ENCODE data around the gene TUBB4B.

GRCh38 chr9:137225699-137226331 is 15.3 kb upstream of the TUBB4B start:
- TF ChIP-seq CTCF (IDR thresholded peaks at IDR 0.05): no peak
- TF ChIP-seq POLR2A (IDR thresholded peaks at IDR 0.05): no peak
